ENCODE measurements around the gene ESRP2.

ESRP2 gene

GRCh38 chr16:68230176-68230571 lies 5.8 kb downstream of the ESRP2 start:
- TF ChIP-seq TCF12 (IDR thresholded peaks at IDR 0.05; ENCODE audit: low read depth) (no peak), CREB1 (IDR thresholded peaks at IDR 0.05; ENCODE audit: low read depth) (no peak), EGR1 (IDR thresholded peaks at IDR 0.05) (no peak), TEAD4 (IDR thresholded peaks at IDR 0.05) (no peak), FOXM1 (IDR thresholded peaks at IDR 0.05; ENCODE audit: borderline replicate concordance, low read depth) (no peak), CEBPB (IDR thresholded peaks at IDR 0.05) (no peak), MAX (IDR thresholded peaks at IDR 0.05) (no peak), REST (IDR thresholded peaks at IDR 0.05; ENCODE audit: low read depth) (no peak), USF1 (IDR thresholded peaks at IDR 0.05) (no peak), NFIC (IDR thresholded peaks at IDR 0.05) (no peak), YY1 (IDR thresholded peaks at IDR 0.05; ENCODE audit: low read depth) (no peak)

- TF ChIP-seq CEBPB (IDR thresholded peaks at IDR 0.05) (no peak), RAD21 (IDR thresholded peaks at IDR 0.05; ENCODE audit: low read depth) (peak; percentile 78)
Measured at GRCh38 chr16:68229431-68230175, 6.3 kb downstream of the ESRP2 start.

GRCh38 chr16:68228652-68229051 lies 7.3 kb downstream of the ESRP2 start:
- TF ChIP-seq CEBPB (IDR thresholded peaks at IDR 0.05): no peak
- no peak for TF ChIP-seq USF1 (IDR thresholded peaks at IDR 0.05)
- no peak for TF ChIP-seq FOXM1 (IDR thresholded peaks at IDR 0.05; ENCODE audit: borderline replicate concordance, low read depth)
- no peak for TF ChIP-seq CREB1 (IDR thresholded peaks at IDR 0.05; ENCODE audit: low read depth)
- no peak for TF ChIP-seq EP300 (IDR thresholded peaks at IDR 0.05; ENCODE audit: borderline replicate concordance)
- no peak for TF ChIP-seq ZBTB7A (IDR thresholded peaks at IDR 0.05; ENCODE audit: low read depth)
- no peak for TF ChIP-seq NFIC (IDR thresholded peaks at IDR 0.05)
- TF ChIP-seq TAF1 (IDR thresholded peaks at IDR 0.05; ENCODE audit: low read depth): no peak
- TF ChIP-seq REST (IDR thresholded peaks at IDR 0.05; ENCODE audit: low read depth): no peak
- no peak for TF ChIP-seq RAD21 (IDR thresholded peaks at IDR 0.05; ENCODE audit: low read depth)
- no peak for TF ChIP-seq MAX (IDR thresholded peaks at IDR 0.05)
- no peak for TF ChIP-seq YY1 (IDR thresholded peaks at IDR 0.05; ENCODE audit: low read depth)
- no peak for TF ChIP-seq TEAD4 (IDR thresholded peaks at IDR 0.05)
- TF ChIP-seq TCF12 (IDR thresholded peaks at IDR 0.05; ENCODE audit: low read depth): no peak
- no peak for TF ChIP-seq EGR1 (IDR thresholded peaks at IDR 0.05)

- no peak for TF ChIP-seq ZBTB7A (IDR thresholded peaks at IDR 0.05; ENCODE audit: low read depth)
- TF ChIP-seq MAX (IDR thresholded peaks at IDR 0.05): no peak
- no peak for TF ChIP-seq YY1 (IDR thresholded peaks at IDR 0.05; ENCODE audit: low read depth)
- no peak for TF ChIP-seq CREB1 (IDR thresholded peaks at IDR 0.05; ENCODE audit: low read depth)
- no peak for TF ChIP-seq FOXM1 (IDR thresholded peaks at IDR 0.05; ENCODE audit: borderline replicate concordance, low read depth)
- no peak for TF ChIP-seq TCF12 (IDR thresholded peaks at IDR 0.05; ENCODE audit: low read depth)
- no peak for TF ChIP-seq EP300 (IDR thresholded peaks at IDR 0.05; ENCODE audit: borderline replicate concordance)
- no peak for TF ChIP-seq TEAD4 (IDR thresholded peaks at IDR 0.05)
- TF ChIP-seq CEBPB (IDR thresholded peaks at IDR 0.05): no peak
- TF ChIP-seq NFIC (IDR thresholded peaks at IDR 0.05): no peak
- no peak for TF ChIP-seq EGR1 (IDR thresholded peaks at IDR 0.05)
Measured at GRCh38 chr16:68227850-68228553, 7.9 kb downstream of the ESRP2 start.

GRCh38 chr16:68227183-68227793 lies 8.6 kb downstream of the ESRP2 start:
- no peak for TF ChIP-seq CREB1 (IDR thresholded peaks at IDR 0.05; ENCODE audit: low read depth)
- no peak for TF ChIP-seq EP300 (IDR thresholded peaks at IDR 0.05; ENCODE audit: borderline replicate concordance)
- TF ChIP-seq TEAD4 (IDR thresholded peaks at IDR 0.05): no peak
- no peak for TF ChIP-seq CEBPB (IDR thresholded peaks at IDR 0.05)
- TF ChIP-seq ZBTB7A (IDR thresholded peaks at IDR 0.05; ENCODE audit: low read depth): no peak

All from Ishikawa (cell line).